Upper lobe of left lung (tissue), 4 donors: ENCODE data around the gene PTPRD.

ENCODE experiments used
- POLR2A ChIP-seq, 4 donors: fragments of 450-650 bp; IDR thresholded peaks; one replicate each; pipeline ENCODE4 v1.5.1; 2016 to 2017; ENCODE audit warnings: antibody characterized with exemption in 4 of 4, mild to moderate bottlenecking in 2 of 4
- TF ChIP-seq, protein P1 (sequence below), 6 experiments: fragments of 450-650 bp in 4 of 6; fragments of 200-600 bp in 2 of 6; sonication (generic) in 2 of 6; IDR thresholded peaks; one replicate each; pipeline ENCODE4 v1.5.1; 2016 to 2019; ENCODE audit warnings: antibody characterized with exemption in 6 of 6

DNA sequence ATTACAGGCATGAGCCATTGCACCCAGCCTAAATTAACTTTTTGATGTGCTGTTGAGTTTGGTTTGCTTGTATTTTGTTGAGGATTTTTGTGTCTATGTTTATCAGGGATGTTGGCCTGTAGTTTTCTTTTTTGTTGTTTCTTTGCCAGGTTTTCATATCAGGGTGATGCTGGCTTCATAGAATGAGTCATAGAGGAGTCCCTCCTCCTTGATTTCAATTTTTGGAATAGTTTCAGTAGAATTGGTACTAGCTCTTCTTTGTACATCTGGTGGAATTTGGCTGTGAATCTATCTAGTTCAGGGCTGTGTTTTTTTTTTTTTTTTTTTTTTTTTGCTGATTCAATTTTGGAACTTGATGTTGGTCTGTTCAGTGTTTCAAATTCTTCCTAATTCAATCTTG is 1648.9 kb downstream of the PTPRD start:
- TF ChIP-seq POLR2A (IDR thresholded peaks at IDR 0.05): no peak
- TF ChIP-seq, protein P1, sequence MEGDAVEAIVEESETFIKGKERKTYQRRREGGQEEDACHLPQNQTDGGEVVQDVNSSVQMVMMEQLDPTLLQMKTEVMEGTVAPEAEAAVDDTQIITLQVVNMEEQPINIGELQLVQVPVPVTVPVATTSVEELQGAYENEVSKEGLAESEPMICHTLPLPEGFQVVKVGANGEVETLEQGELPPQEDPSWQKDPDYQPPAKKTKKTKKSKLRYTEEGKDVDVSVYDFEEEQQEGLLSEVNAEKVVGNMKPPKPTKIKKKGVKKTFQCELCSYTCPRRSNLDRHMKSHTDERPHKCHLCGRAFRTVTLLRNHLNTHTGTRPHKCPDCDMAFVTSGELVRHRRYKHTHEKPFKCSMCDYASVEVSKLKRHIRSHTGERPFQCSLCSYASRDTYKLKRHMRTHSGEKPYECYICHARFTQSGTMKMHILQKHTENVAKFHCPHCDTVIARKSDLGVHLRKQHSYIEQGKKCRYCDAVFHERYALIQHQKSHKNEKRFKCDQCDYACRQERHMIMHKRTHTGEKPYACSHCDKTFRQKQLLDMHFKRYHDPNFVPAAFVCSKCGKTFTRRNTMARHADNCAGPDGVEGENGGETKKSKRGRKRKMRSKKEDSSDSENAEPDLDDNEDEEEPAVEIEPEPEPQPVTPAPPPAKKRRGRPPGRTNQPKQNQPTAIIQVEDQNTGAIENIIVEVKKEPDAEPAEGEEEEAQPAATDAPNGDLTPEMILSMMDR (IDR thresholded peaks at IDR 0.05): no peak
